Right lobe of liver (tissue), 6 donors: ENCODE data around the gene PDIA2. TPM values are rescaled to one million over a fixed set of nuclear protein-coding genes. Genes with fewer than 3 reads are reported as not detected.

Source experiments
- ATAC-seq, 4 donors: fragments of 200-7000 bp; cut with Tn5 transposase; one replicate each; pipeline ENCODE4 v1.9.1; 2020; ENCODE audit warnings: mild to moderate bottlenecking in 4 of 4, moderate library complexity in 4 of 4
- DNase-seq, 3 donors: peaks; one replicate each; pipeline ENCODE4 v3.0.0-alpha.2; 2020
- H3K27ac ChIP-seq, 3 donors: fragments of 200-600 bp; one replicate each; pipeline ENCODE4 v1.8.0; 2022
- H3K27me3 ChIP-seq, 2 donors: fragments of 200-600 bp; one replicate each; pipeline ENCODE4 v1.8.0; 2022
- H3K36me3 ChIP-seq, 4 donors: fragments of 200-600 bp; sonication (generic) in 1 of 4; one replicate each; pipeline versions ENCODE4 v1.5.1 to v1.8.0; 2017 to 2022; ENCODE audit warnings: control low read depth in 1 of 4
- H3K4me1 ChIP-seq, 4 donors: fragments of 200-600 bp; sonication (generic) in 1 of 4; one replicate each; pipeline versions ENCODE4 v1.5.1 to v1.8.0; 2017 to 2022; ENCODE audit warnings: control low read depth in 1 of 4
- H3K4me3 ChIP-seq, 3 donors: fragments of 200-600 bp; one replicate each; pipeline ENCODE4 v1.8.0; 2022
- H3K9me3 ChIP-seq, 4 donors: fragments of 200-600 bp; sonication (generic) in 1 of 4; one replicate each; pipeline versions ENCODE4 v1.5.1 to v1.8.0; 2017 to 2022; ENCODE audit warnings: control low read depth in 1 of 4
- POLR2A ChIP-seq: fragments of 450-650 bp; IDR thresholded peaks from one replicate; pipeline ENCODE4 v1.6.1; 2017; ENCODE audit warnings: antibody characterized with exemption, mild to moderate bottlenecking
- WGBS: methylation state at CpG from one replicate; pipeline ENCODE4 v1.1.6; 2018; ENCODE audit warnings: low coverage, low lambda C conversion rate; ENCODE audit not compliant: insufficient coverage; ENCODE audit errors: missing lambda C conversion rate; 5-methylcytosine and 5-hydroxymethylcytosine counted together
- intact Hi-C, 2 donors: fragments of 100-400 bp; cut with DNase I; formaldehyde crosslinking; loops; one replicate each; pipeline versions ENCODE4 v1.11.2 to v1.14.1; 2022
- total RNA-seq, 6 experiments: library from RNA; depleted of rRNA in 2 of 6; stranded (reverse); fragments of >200 nt in 2 of 6; fragmentation: NEBNext Ultra II Directional in 3 of 6; extraction: Animal tissue kit (Norgen Biotek cat#: 25700) in 3 of 6; gene quantifications; one replicate each; pipeline versions ENCODE4 v1.1.0 to v1.2.4, GENCODE V29; 2016 to 2023
- TF ChIP-seq, protein P1 (sequence below), 4 donors: fragments of 200-600 bp in 3 of 4; fragments of 450-650 bp in 1 of 4; IDR thresholded peaks; one replicate each; pipeline versions ENCODE4 v1.5.1 to v1.8.0; 2016 to 2022; ENCODE audit warnings: antibody characterized with exemption in 4 of 4, mild to moderate bottlenecking in 2 of 4
- donor health status: DM: no; HTN: yes; CAD: no.
- donor health status: DM: no; HTN: no; CAD: no.
- donor health status: DM: no; HTN: no; CAD: no.
- donor health status: DM: no; HTN: yes; CAD: no.
- donor health status: DM: no; HTN: yes; CAD: no.

Gene PDIA2
- total RNA-seq, 6 experiments from 2014 or later = not detected

DNA sequence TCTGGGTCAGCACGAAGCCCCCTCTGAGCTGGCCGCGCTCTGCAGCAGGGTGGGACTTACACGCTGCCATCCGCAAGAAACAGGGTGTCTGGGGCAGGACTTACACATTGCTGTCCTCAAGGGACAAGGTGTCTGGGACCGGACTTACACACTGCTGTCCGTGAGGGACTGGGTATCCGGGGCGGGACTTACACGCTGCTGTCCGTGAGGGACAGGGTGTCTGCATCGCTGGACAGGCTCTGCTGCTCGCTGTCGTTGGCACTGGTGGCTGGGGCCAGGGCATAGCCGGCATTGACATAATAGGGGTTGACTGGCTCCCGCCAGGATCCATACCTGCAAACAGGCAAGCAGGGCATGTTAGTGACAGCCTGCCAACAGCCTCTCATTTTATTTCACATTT, 31.4 kb downstream of the PDIA2 start:
- Histone ChIP-seq H3K4me1 (no peaks in the 10 kb centered on the region), H3K4me3 (no peak overlapping the region), H3K36me3 (peaks cover 0 to 11% (median 0%) of the 10 kb centered on the region in 4 donors), H3K9me3 (no peaks in the 10 kb centered on the region), H3K27me3 (no peaks in the 10 kb centered on the region), H3K27ac (no peak overlapping the region)
- TF ChIP-seq POLR2A = no peak
- TF ChIP-seq, protein P1, sequence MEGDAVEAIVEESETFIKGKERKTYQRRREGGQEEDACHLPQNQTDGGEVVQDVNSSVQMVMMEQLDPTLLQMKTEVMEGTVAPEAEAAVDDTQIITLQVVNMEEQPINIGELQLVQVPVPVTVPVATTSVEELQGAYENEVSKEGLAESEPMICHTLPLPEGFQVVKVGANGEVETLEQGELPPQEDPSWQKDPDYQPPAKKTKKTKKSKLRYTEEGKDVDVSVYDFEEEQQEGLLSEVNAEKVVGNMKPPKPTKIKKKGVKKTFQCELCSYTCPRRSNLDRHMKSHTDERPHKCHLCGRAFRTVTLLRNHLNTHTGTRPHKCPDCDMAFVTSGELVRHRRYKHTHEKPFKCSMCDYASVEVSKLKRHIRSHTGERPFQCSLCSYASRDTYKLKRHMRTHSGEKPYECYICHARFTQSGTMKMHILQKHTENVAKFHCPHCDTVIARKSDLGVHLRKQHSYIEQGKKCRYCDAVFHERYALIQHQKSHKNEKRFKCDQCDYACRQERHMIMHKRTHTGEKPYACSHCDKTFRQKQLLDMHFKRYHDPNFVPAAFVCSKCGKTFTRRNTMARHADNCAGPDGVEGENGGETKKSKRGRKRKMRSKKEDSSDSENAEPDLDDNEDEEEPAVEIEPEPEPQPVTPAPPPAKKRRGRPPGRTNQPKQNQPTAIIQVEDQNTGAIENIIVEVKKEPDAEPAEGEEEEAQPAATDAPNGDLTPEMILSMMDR (IDR thresholded peaks at IDR 0.05) = no peak
- DNase-seq (no peak), ATAC-seq (no peak)
- no CpG with 5 or more reads among the region's 16 CpGs for WGBS
- intact Hi-C loops = no loop called here

DNA sequence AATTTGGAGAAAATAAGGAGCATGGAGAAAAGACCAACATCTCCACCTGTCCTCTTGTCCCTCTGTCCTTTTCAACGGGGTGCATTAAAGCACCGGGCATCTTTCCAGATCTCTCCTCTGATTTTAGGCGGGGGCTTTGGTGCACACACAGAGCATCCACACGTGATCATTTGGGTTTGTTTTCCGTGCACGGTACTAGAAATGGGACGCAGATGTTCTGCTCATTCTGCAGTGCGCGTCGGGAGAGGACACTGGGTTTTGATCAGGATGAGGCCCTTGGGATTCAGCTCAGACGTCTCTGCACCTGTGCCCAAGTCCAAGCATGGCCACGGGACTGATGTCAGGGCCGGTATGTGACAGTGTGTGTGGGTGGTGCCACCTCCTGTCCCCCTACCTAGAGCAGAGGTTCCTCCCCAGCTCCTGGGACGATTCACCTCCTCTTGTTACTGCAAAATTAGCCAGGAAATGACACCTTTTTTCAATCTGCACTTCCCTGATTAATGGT, 31.9 kb downstream of the PDIA2 start:
- 88% methylated on average over 7 of the region's 14 CpGs for WGBS
- ATAC-seq = no peak
- no peak for DNase-seq
- intact Hi-C loops = no loop called here
- Histone ChIP-seq H3K36me3 (peaks cover 0 to 11% (median 0%) of the 10 kb centered on the region in 4 donors), H3K4me1 (no peaks in the 10 kb centered on the region), H3K9me3 (no peaks in the 10 kb centered on the region), H3K27ac (no peak overlapping the region), H3K27me3 (no peaks in the 10 kb centered on the region), H3K4me3 (no peak overlapping the region)
- TF ChIP-seq, protein P1 (IDR thresholded peaks at IDR 0.05) = no peak
- TF ChIP-seq POLR2A = no peak

DNA sequence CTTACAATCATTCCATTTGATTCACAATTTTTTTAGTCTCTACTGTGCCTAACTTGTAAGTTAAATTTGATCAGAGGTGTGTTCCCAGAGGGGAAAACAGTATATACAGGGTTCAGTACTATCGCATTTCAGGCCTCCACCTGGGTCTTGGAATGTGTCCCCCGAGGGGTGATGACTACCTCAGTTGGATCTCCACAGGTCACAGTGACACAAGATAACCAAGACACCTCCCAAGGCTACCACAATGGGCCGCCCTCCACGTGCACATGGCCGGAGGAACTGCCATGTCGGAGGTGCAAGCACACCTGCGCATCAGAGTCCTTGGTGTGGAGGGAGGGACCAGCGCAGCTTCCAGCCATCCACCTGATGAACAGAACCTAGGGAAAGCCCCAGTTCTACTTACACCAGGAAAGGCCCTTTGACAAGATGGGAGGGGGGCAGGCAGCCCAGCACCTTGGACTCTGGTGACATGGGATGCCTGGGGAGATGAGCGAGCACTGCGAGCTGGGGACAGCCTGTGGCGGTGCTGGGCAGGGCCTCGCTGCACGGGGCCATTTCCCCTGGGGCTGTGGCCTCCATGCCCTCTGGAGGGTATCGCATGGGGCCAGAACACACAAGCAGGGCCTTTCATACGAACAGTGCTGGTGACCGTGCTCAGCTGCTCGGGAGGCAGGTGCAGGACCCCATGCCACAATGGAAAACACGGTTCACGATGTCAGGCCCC, 33.9 kb downstream of the PDIA2 start:
- WGBS = 88% methylated on average over 2 of the region's 19 CpGs
- Histone ChIP-seq H3K9me3 (no peaks in the 10 kb centered on the region), H3K4me1 (no peaks in the 10 kb centered on the region), H3K36me3 (peaks cover 0 to 11% (median 0%) of the 10 kb centered on the region in 4 donors), H3K27me3 (no peaks in the 10 kb centered on the region), H3K4me3 (no peak overlapping the region), H3K27ac (no peak overlapping the region)
- intact Hi-C loops = no loop called here
- DNase-seq (no peak), ATAC-seq (no peak)
- TF ChIP-seq, protein P1 (IDR thresholded peaks at IDR 0.05) = no peak
- no peak for TF ChIP-seq POLR2A

DNA sequence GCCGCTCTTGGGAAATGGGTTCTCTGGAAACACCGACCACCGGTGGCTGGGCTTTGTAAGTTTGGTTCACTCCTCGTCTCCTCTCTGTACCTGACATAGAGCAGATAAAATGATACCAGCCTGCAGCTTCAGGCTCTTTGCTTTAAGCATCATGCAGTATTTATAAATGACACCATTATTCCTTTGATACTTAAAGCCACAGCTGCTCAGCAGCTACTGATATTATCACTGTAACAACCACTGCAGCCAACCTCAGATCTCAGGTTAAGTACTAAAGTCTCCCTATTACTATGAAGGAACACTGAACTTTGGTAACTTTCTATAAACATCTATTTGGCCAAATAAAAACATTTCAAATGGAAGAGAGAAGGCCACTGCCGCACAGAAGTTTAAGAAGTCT, 34.6 kb downstream of the PDIA2 start:
- intact Hi-C loops = no loop called here
- ATAC-seq = no peak
- no peaks in the 10 kb centered on the region for H3K4me1 ChIP-seq
- 100% methylated on average over 1 of the region's 5 CpGs for WGBS
- H3K4me3 ChIP-seq = no peak overlapping the region
- no peaks in the 10 kb centered on the region for H3K9me3 ChIP-seq
- peaks cover 0 to 11% (median 0%) of the 10 kb centered on the region in 4 donors for H3K36me3 ChIP-seq
- no peaks in the 10 kb centered on the region for H3K27me3 ChIP-seq
- no peak for DNase-seq
- TF ChIP-seq, protein P1 (IDR thresholded peaks at IDR 0.05) = no peak
- no peak for TF ChIP-seq POLR2A
- no peak overlapping the region for H3K27ac ChIP-seq
